ENCODE results near the gene QKI. TPM values are rescaled to one million over a fixed set of nuclear protein-coding genes. Genes with fewer than 3 reads are reported as not detected.
"Not testable (repeated sequence)": the region's sequence is repeated elsewhere in the genome, so short reads cannot be mapped to it uniquely, and the experiment has no call there.

The QKI gene
- total RNA-seq, 2 experiments from 2014 or later: 58.0 to 59.7 TPM

DNA sequence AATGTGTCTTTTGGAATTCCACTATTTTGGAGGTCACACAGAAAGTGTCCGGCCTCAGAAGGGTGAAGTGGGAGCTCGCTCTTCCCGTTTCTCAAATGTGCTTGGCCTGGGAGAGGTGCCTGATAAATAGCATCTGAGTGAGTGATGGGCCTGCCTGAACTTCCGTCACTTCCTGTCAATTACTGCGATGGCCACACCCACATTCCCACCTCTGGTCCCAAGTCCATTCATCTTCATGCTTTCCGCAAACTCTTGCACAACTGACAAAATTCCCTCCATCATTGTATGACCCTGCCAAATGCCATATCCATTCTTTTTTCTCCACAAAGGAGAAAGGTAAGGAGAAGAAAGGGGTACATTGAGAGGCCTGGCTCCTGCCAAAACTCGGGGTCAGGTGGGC, 169.0 kb downstream of the QKI start:
- H3K4me3 Mint-ChIP-seq: no peak overlapping the region
- no peak overlapping the region for H3K27ac Mint-ChIP-seq
- peaks cover 1% of the 10 kb centered on the region for H3K4me1 Mint-ChIP-seq
- no peaks in the 10 kb centered on the region for H3K9me3 Mint-ChIP-seq
- no peak for DNase-seq
- H3K27me3 Mint-ChIP-seq: peaks cover 12% of the 10 kb centered on the region
- H3K36me3 Mint-ChIP-seq: no peaks in the 10 kb centered on the region

DNA sequence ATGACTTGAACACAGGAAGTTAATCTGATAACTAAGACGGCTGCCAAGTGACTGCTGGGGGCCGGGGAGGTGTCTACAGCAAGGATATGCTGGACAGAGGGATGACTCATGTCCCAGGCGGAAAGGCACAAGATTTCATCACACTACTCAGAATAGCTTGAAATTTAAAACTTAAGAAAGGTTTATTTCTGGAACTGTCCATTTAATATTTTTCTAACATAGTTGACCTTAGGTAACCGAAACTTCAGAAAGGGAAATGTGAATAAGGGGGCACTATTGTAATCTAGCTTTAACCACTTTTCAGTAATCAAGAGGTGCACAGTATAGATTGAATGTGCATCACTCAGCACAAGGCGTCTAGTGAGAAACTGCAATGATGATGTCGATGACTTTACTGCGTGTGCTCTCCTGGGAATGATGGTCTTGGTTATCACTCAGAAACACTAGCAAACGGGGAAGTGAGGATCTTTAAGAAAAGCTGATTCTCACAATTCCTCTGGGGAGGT, 171.5 kb downstream of the QKI start:
- no peaks in the 10 kb centered on the region for H3K9me3 Mint-ChIP-seq
- peaks cover 31% of the 10 kb centered on the region for H3K27me3 Mint-ChIP-seq

DNA sequence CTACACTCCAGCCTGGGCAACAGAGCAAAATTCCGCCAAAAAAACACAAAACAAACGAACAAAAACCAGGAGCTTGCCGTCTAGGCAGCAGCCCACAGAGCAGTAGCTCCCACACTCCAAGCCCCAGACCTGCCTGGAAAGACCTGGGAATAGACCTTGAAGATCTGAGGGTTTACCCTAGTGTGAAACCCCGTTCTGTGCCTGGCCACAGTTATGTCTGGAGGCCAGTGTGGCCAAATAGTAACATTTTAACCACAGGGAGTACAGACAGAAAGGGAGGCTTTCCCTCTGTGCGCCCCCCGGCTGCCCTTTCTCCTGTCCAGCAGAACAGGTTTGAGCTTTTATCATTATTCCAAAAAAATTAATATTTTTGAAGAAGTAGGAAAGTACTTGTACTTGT, 172.4 kb downstream of the QKI start:
- H3K4me3 Mint-ChIP-seq: no peak overlapping the region
- peaks cover 35% of the 10 kb centered on the region for H3K27me3 Mint-ChIP-seq
- H3K4me1 Mint-ChIP-seq: peaks cover 1% of the 10 kb centered on the region
- no peaks in the 10 kb centered on the region for H3K36me3 Mint-ChIP-seq
- H3K27ac Mint-ChIP-seq: no peak overlapping the region
- DNase-seq: no peak
- peaks cover 1% of the 10 kb centered on the region for H3K9me3 Mint-ChIP-seq

More for the DNA sequence above, 171.5 kb downstream of the QKI start:
- DNase-seq: no peak
- peaks cover 1% of the 10 kb centered on the region for H3K4me1 Mint-ChIP-seq
- no peaks in the 10 kb centered on the region for H3K36me3 Mint-ChIP-seq
- H3K27ac Mint-ChIP-seq: no peak overlapping the region
- no peak overlapping the region for H3K4me3 Mint-ChIP-seq

DNA sequence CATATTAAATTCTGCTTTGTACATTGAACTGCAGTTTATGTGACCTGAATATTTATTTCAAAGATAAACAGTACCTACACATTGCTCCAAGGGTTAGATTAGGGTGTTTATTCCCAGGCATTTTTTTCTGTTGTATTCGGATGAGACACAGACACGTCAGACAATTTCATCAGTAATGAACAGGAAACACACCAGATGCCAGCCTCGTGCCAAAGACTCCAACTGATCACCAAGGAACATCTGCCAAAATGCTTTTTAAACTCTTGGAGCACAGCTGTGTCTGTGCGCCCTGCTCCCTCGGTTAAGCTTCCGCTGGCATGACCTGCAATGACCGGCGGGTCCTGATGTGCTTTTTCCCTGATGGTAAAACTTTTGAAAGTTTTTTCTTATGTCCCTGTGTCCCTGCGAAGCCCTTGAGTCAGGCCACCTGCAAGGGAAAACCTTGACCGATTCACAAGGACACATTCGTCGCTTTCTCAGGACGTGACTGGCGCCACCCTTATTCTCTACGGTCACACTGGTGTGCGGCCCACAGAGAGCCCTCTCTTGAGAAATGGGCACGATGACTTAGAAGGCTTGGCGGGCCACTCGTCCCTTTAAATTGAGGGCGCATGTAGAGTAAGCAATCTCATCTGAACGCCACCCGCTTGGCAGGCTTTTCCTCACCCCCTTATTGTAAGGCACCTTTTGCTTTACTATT, 173.9 kb downstream of the QKI start:
- Mint-ChIP-seq H3K36me3 (peaks cover under 1% of the 10 kb centered on the region), H3K27ac (no peak overlapping the region), H3K4me1 (peaks cover 1% of the 10 kb centered on the region), H3K9me3 (peaks cover 5% of the 10 kb centered on the region), H3K27me3 (peaks cover 47% of the 10 kb centered on the region), H3K4me3 (no peak overlapping the region)
- DNase-seq: no peak

DNA sequence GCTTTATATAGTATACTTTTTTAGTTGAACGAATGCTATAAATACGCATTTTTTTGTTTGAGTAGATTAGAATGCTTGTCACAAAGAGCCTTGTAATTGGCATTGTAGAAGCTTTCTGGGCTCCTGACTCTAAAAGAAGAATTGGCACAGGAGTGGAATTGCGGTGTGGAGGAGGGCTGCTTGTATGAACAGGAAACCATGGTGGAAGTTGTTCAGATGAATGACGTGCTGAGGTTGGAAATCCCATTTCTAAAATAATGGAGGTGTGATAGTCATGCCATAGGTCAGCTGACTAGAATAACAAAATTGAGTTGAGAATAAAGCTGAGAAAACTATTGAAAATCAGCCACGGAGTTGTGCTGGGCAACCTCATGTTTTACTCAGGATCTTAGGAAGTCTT, 174.9 kb downstream of the QKI start:
- Mint-ChIP-seq H3K36me3 (peaks cover 2% of the 10 kb centered on the region), H3K4me3 (no peak overlapping the region), H3K27me3 (peaks cover 49% of the 10 kb centered on the region), H3K9me3 (peaks cover 5% of the 10 kb centered on the region), H3K4me1 (peaks cover 1% of the 10 kb centered on the region), H3K27ac (no peak overlapping the region)
- DNase-seq: no peak

DNA sequence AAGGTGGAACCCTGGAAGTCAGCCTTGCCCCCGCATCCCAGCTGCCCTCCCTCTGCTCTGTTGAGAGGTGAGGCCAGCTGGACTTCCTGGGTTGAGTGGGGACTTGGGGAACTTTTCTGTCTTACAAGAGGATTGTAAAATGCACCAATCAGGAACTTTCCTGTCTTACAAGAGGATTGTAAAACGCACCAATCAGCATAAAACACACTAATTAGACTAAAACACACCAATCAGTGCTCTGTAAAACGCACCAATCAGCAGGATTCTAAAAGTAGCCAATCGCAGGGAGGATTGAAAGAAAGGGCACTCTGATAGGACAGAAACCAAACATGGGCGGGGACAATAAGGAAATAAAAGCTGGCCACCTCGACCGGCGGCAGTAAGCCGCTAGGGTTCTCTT, 175.6 kb downstream of the QKI start:
- not testable (repeated sequence) for DNase-seq, H3K9me3 Mint-ChIP-seq, H3K4me1 Mint-ChIP-seq, H3K36me3 Mint-ChIP-seq, H3K4me3 Mint-ChIP-seq, H3K27ac Mint-ChIP-seq
- peaks cover 49% of the 10 kb centered on the region for H3K27me3 Mint-ChIP-seq

- no peak overlapping the region for H3K27ac Mint-ChIP-seq
- no peak overlapping the region for H3K4me3 Mint-ChIP-seq
- H3K9me3 Mint-ChIP-seq: peaks cover 5% of the 10 kb centered on the region
- no peak for DNase-seq
- peaks cover 2% of the 10 kb centered on the region for H3K36me3 Mint-ChIP-seq
- H3K27me3 Mint-ChIP-seq: peaks cover 47% of the 10 kb centered on the region
- no peaks in the 10 kb centered on the region for H3K4me1 Mint-ChIP-seq
Measured at GRCh38 chr6:163592872-163593271, 178.4 kb downstream of the QKI start.

DNA sequence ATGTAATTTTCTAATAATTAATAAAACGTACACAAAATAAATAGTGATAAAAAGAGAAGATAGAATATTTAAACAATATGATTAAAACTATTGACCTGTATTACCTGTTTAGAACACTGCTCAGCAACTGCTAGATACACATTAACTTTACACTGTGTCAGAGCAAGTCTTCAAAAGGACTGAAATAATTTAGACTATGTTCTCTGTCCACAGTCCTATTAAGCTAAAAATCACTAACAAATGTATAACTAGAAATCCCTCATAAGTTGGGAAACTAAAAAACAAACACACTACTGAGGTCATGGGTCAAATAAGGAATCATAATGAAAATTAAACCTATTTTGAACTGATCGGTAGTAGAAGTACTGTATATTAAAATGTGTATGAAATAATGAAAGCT, 181.7 kb downstream of the QKI start:
- Mint-ChIP-seq H3K9me3 (peaks cover 5% of the 10 kb centered on the region), H3K4me1 (no peaks in the 10 kb centered on the region), H3K4me3 (no peak overlapping the region), H3K36me3 (peaks cover 2% of the 10 kb centered on the region), H3K27me3 (peaks cover 26% of the 10 kb centered on the region), H3K27ac (no peak overlapping the region)
- DNase-seq: no peak

DNA sequence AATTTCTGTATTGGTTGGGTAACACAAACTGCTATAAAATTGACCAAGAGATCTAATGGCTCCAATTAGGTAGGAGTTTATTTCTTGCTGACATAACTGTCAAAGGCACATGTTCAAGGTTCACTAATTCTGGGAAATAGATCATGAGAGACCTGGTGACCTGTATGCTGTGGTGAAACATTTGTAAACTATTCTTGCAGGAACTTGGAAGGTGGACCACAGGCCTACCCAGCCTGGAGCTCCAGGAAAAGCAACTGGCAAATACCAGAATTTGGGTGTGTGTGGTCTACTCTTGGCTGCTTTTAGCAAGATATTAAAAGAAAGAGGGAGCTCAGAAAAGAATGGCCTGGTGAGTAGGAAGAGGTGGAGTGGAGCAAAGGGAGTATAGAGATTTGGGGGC, 184.6 kb downstream of the QKI start:
- Mint-ChIP-seq H3K4me3 (no peak overlapping the region), H3K27me3 (peaks cover 10% of the 10 kb centered on the region), H3K27ac (no peak overlapping the region), H3K36me3 (no peaks in the 10 kb centered on the region), H3K9me3 (no peaks in the 10 kb centered on the region), H3K4me1 (no peaks in the 10 kb centered on the region)
- no peak for DNase-seq

DNA sequence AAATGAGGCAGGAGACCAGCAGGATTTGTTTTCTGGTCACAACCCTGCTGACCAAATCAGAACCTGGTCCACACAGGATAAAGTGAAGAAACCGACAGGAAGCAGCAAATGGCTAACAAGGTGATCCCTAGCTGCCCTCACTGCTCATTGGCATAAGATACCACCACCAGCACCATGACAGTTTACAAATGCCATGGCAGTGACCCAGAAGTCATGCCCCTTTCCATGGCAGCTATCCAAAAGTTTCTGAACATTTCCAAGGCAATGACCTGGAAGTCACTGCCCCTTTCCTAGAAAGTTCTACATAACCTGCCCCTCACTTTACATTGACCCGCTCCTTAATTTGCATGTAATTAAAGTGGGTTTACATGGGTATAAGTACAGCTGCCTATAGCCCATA, 185.2 kb downstream of the QKI start:
- no peaks in the 10 kb centered on the region for H3K4me1 Mint-ChIP-seq
- no peak for DNase-seq
- H3K36me3 Mint-ChIP-seq: no peaks in the 10 kb centered on the region
- no peak overlapping the region for H3K4me3 Mint-ChIP-seq
- peaks cover 11% of the 10 kb centered on the region for H3K27me3 Mint-ChIP-seq
- no peak overlapping the region for H3K27ac Mint-ChIP-seq
- no peaks in the 10 kb centered on the region for H3K9me3 Mint-ChIP-seq

DNA sequence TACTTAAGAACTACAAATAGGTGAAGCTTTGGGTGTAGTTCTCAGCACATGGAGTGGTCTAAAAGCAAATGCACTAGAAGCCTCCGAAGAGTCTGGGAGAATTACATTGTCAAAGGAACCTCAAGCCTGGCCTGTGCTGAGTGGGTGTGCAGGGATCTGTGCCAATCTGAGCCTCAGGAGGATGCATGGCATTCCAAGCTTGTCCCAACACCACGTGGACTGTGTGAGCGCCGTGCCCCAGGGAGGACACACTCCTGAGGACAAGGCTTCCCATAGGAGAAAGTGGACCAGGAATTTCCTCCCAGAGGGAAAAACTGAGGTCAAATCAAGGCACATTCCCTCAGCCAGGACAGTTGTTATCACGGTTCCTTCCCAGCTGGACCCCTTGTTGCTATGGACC, 185.8 kb downstream of the QKI start:
- Mint-ChIP-seq H3K9me3 (no peaks in the 10 kb centered on the region), H3K36me3 (no peaks in the 10 kb centered on the region), H3K4me3 (no peak overlapping the region), H3K27ac (no peak overlapping the region), H3K4me1 (no peaks in the 10 kb centered on the region), H3K27me3 (peaks cover 13% of the 10 kb centered on the region)
- DNase-seq: no peak

- Mint-ChIP-seq H3K27me3 (peaks cover 13% of the 10 kb centered on the region), H3K27ac (no peak overlapping the region), H3K4me3 (no peak overlapping the region), H3K36me3 (no peaks in the 10 kb centered on the region), H3K9me3 (no peaks in the 10 kb centered on the region), H3K4me1 (no peaks in the 10 kb centered on the region)
- no peak for DNase-seq
Measured at GRCh38 chr6:163600781-163601180, 186.3 kb downstream of the QKI start.

- Mint-ChIP-seq H3K36me3 (no peaks in the 10 kb centered on the region), H3K4me3 (no peak overlapping the region), H3K27ac (peak overlapping the region; percentile 56), H3K9me3 (no peaks in the 10 kb centered on the region), H3K4me1 (no peaks in the 10 kb centered on the region), H3K27me3 (peaks cover 7% of the 10 kb centered on the region)
- no peak for DNase-seq
Measured at GRCh38 chr6:163602851-163603250, 188.3 kb downstream of the QKI start.

DNA sequence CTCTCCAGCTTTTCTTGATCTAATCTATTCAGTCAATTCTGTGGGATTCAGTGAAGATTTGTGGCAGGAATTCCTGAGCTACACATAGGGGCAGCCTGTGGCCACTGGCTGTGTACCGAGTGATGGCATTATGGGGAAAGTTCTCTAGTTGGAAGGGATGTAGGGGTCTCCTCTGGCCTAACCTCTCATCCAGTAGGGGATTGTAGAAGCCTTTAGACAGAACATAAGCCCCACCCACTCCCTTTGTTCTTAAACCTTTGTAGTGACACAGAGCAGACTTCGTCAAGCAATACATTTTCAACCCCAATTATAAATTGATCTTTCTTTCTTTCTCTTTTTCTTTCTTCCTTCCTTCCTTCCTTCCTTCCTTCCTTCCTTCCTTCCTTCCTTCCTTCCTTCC, 188.9 kb downstream of the QKI start:
- DNase-seq: no peak
- Mint-ChIP-seq H3K27ac (no peak overlapping the region), H3K4me1 (no peaks in the 10 kb centered on the region), H3K9me3 (no peaks in the 10 kb centered on the region), H3K4me3 (no peak overlapping the region), H3K36me3 (no peaks in the 10 kb centered on the region), H3K27me3 (peaks cover 7% of the 10 kb centered on the region)

DNA sequence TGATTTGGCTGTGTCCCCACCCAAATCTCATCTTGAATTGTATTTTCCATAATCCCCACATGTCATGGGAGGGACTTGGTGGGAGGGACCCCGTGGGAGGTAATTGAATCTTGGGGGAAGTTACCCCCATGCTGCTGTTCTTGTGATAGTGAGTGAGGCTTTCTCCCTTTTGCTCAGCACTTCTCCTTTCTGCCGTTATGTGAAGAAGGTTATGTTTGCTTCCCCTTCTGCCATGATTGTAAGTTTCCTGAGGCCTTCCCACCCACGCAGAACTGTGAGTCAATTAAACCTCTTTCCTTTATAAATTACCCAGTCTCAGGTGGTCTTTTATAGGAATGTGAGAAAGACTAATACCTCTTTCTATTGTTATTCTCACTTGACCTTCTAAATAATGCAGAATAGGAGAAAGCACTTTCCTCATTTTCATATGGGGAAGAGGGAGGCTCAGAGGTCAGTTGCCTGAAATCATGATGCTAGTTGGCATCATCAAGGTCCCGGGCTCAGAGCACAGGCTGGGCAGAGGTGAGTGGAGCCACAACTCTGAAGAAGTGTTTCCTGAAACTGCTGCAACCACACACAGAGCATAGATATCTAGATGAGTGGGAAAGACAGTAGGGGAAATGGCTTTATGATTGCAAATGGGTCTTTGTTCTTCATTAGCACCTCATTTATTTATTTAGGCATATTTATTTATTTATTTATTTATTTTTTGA, 191.0 kb downstream of the QKI start:
- Mint-ChIP-seq H3K9me3 (no peaks in the 10 kb centered on the region), H3K27ac (no peak overlapping the region), H3K4me3 (no peak overlapping the region), H3K4me1 (no peaks in the 10 kb centered on the region), H3K27me3 (peaks cover 7% of the 10 kb centered on the region), H3K36me3 (no peaks in the 10 kb centered on the region)
- DNase-seq: no peak

DNA sequence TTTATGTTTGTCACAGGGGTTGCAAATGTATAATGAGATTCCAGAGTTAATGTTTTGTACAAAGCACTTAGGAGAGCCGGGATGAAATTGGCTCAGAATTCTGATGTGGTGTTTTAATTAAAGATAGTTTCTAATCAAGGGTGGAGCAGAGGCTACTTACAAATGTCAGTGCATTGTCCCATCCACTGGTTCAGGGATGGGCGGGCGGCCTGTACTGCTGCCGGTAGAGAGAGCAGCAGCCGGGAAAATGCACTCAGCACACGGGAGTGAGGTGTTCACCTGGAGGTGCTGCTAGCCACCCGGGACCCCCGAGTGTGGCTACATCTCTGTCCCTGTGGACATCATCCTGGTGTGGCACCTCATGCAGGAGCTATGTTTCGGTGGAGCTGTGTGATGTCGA, 193.3 kb downstream of the QKI start:
- no peaks in the 10 kb centered on the region for H3K36me3 Mint-ChIP-seq
- no peak overlapping the region for H3K4me3 Mint-ChIP-seq
- no peak for DNase-seq
- H3K27ac Mint-ChIP-seq: no peak overlapping the region
- no peaks in the 10 kb centered on the region for H3K9me3 Mint-ChIP-seq
- H3K27me3 Mint-ChIP-seq: peaks cover 7% of the 10 kb centered on the region
- H3K4me1 Mint-ChIP-seq: no peaks in the 10 kb centered on the region
